ENCODE measurements around the gene SLC22A23.

The SLC22A23 gene

GRCh38 chr6:3453413-3454272, 3.2 kb downstream of the SLC22A23 start:
- no peak overlapping the region for H4K8ac ChIP-seq (ENCODE audit: low read depth, low read length)
- no peak overlapping the region for H3K4me2 ChIP-seq (ENCODE audit: low read length)
- no peak overlapping the region for H3K9ac ChIP-seq (ENCODE audit: low read length)
- no CpG with 5 or more reads among the region's 5 CpGs for WGBS (ENCODE audit: extremely low coverage, insufficient coverage, low lambda C conversion rate)
- H3K79me2 ChIP-seq (ENCODE audit: control insufficient read depth, insufficient read depth, low read length): peaks cover 8% of the 10 kb centered on the region
- H3K4ac ChIP-seq (ENCODE audit: low read depth, low read length): no peak overlapping the region
- H3K27me3 ChIP-seq (ENCODE audit: insufficient read depth, low read length, poor library complexity): no peaks in the 10 kb centered on the region
- H2BK120ac ChIP-seq (ENCODE audit: low read depth, low read length): no peak overlapping the region
- no peak overlapping the region for H3K23ac ChIP-seq (ENCODE audit: low read length)
- H3K18ac ChIP-seq (ENCODE audit: low read length): no peak overlapping the region
- DNase-seq: no peak
- no peak overlapping the region for H4K5ac ChIP-seq (ENCODE audit: low read length)
- no peak overlapping the region for H3K27ac ChIP-seq (ENCODE audit: low read depth, low read length)
- H3K79me1 ChIP-seq (ENCODE audit: low read length): no peaks in the 10 kb centered on the region
- no peak overlapping the region for H2AK5ac ChIP-seq (ENCODE audit: low read length)
- H3K4me1 ChIP-seq (ENCODE audit: control insufficient read depth, low read depth, low read length): peaks cover 4% of the 10 kb centered on the region
- H2BK15ac ChIP-seq (replicated peaks; ENCODE audit: low read depth): no peak overlapping the region
- H3K4me3 ChIP-seq (ENCODE audit: low read length): no peak overlapping the region
- H3K56ac ChIP-seq (ENCODE audit: low read length): no peak overlapping the region
- no peak overlapping the region for H2BK5ac ChIP-seq (ENCODE audit: low read length)
- H3K36me3 ChIP-seq (ENCODE audit: control insufficient read depth, insufficient read depth, low read length): no peaks in the 10 kb centered on the region

GRCh38 chr6:3451498-3451897, 5.4 kb downstream of the SLC22A23 start:
- no peak overlapping the region for H3K4me2 ChIP-seq (ENCODE audit: low read length)
- no peak overlapping the region for H2BK5ac ChIP-seq (ENCODE audit: low read length)
- no peak overlapping the region for H3K56ac ChIP-seq (ENCODE audit: low read length)

GRCh38 chr6:3450888-3451287, 6.0 kb downstream of the SLC22A23 start:
- Histone ChIP-seq H3K56ac (ENCODE audit: low read length) (no peak overlapping the region), H3K4me1 (ENCODE audit: control insufficient read depth, low read depth, low read length) (peaks cover 3% of the 10 kb centered on the region), H3K79me2 (ENCODE audit: control insufficient read depth, insufficient read depth, low read length) (peaks cover 8% of the 10 kb centered on the region), H2BK15ac (replicated peaks; ENCODE audit: low read depth) (no peak overlapping the region), H3K79me1 (ENCODE audit: low read length) (no peaks in the 10 kb centered on the region), H2BK5ac (ENCODE audit: low read length) (no peak overlapping the region), H2AK5ac (ENCODE audit: low read length) (no peak overlapping the region), H3K4ac (ENCODE audit: low read depth, low read length) (no peak overlapping the region), H3K4me2 (ENCODE audit: low read length) (no peak overlapping the region), H3K9ac (ENCODE audit: low read length) (no peak overlapping the region), H3K36me3 (ENCODE audit: control insufficient read depth, insufficient read depth, low read length) (no peaks in the 10 kb centered on the region), H3K4me3 (ENCODE audit: low read length) (no peak overlapping the region), H3K23ac (ENCODE audit: low read length) (no peak overlapping the region), H3K27me3 (ENCODE audit: insufficient read depth, low read length, poor library complexity) (no peaks in the 10 kb centered on the region), H2BK120ac (ENCODE audit: low read depth, low read length) (no peak overlapping the region), H4K8ac (ENCODE audit: low read depth, low read length) (no peak overlapping the region), H4K5ac (ENCODE audit: low read length) (no peak overlapping the region), H3K18ac (ENCODE audit: low read length) (no peak overlapping the region), H3K27ac (ENCODE audit: low read depth, low read length) (no peak overlapping the region)
- no CpG with 5 or more reads among the region's 5 CpGs for WGBS (ENCODE audit: extremely low coverage, insufficient coverage, low lambda C conversion rate)
- DNase-seq: no peak

More at GRCh38 chr6:3451498-3451897, 5.4 kb downstream of the SLC22A23 start:
- Histone ChIP-seq H3K4ac (ENCODE audit: low read depth, low read length) (no peak overlapping the region), H3K27me3 (ENCODE audit: insufficient read depth, low read length, poor library complexity) (no peaks in the 10 kb centered on the region), H3K18ac (ENCODE audit: low read length) (no peak overlapping the region), H2AK5ac (ENCODE audit: low read length) (no peak overlapping the region), H2BK15ac (replicated peaks; ENCODE audit: low read depth) (no peak overlapping the region), H3K27ac (ENCODE audit: low read depth, low read length) (no peak overlapping the region), H3K4me3 (ENCODE audit: low read length) (no peak overlapping the region), H4K5ac (ENCODE audit: low read length) (no peak overlapping the region), H4K8ac (ENCODE audit: low read depth, low read length) (no peak overlapping the region), H3K4me1 (ENCODE audit: control insufficient read depth, low read depth, low read length) (peaks cover 3% of the 10 kb centered on the region), H3K79me1 (ENCODE audit: low read length) (no peaks in the 10 kb centered on the region), H3K23ac (ENCODE audit: low read length) (no peak overlapping the region), H3K79me2 (ENCODE audit: control insufficient read depth, insufficient read depth, low read length) (peaks cover 8% of the 10 kb centered on the region), H2BK120ac (ENCODE audit: low read depth, low read length) (no peak overlapping the region), H3K9ac (ENCODE audit: low read length) (no peak overlapping the region), H3K36me3 (ENCODE audit: control insufficient read depth, insufficient read depth, low read length) (no peaks in the 10 kb centered on the region)
- peak; percentile 52 for DNase-seq
- WGBS (ENCODE audit: extremely low coverage, insufficient coverage, low lambda C conversion rate): no CpG with 5 or more reads among the region's 6 CpGs

GRCh38 chr6:3449750-3450305, 7.0 kb downstream of the SLC22A23 start:
- H3K4me3 ChIP-seq (ENCODE audit: low read length): no peak overlapping the region
- no peak overlapping the region for H2BK120ac ChIP-seq (ENCODE audit: low read depth, low read length)
- no peak for DNase-seq
- WGBS (ENCODE audit: extremely low coverage, insufficient coverage, low lambda C conversion rate): no CpG with 5 or more reads among the region's 5 CpGs
- H4K8ac ChIP-seq (ENCODE audit: low read depth, low read length): no peak overlapping the region
- no peak overlapping the region for H3K56ac ChIP-seq (ENCODE audit: low read length)
- peaks cover 2% of the 10 kb centered on the region for H3K79me2 ChIP-seq (ENCODE audit: control insufficient read depth, insufficient read depth, low read length)
- no peak overlapping the region for H3K4me2 ChIP-seq (ENCODE audit: low read length)
- H3K4me1 ChIP-seq (ENCODE audit: control insufficient read depth, low read depth, low read length): no peaks in the 10 kb centered on the region
- no peak overlapping the region for H2BK15ac ChIP-seq (replicated peaks; ENCODE audit: low read depth)
- no peak overlapping the region for H3K27ac ChIP-seq (ENCODE audit: low read depth, low read length)
- H3K4ac ChIP-seq (ENCODE audit: low read depth, low read length): no peak overlapping the region
- no peaks in the 10 kb centered on the region for H3K79me1 ChIP-seq (ENCODE audit: low read length)
- no peak overlapping the region for H3K9ac ChIP-seq (ENCODE audit: low read length)
- H2BK5ac ChIP-seq (ENCODE audit: low read length): no peak overlapping the region
- H3K23ac ChIP-seq (ENCODE audit: low read length): no peak overlapping the region
- H3K36me3 ChIP-seq (ENCODE audit: control insufficient read depth, insufficient read depth, low read length): no peaks in the 10 kb centered on the region
- H3K18ac ChIP-seq (ENCODE audit: low read length): no peak overlapping the region
- H2AK5ac ChIP-seq (ENCODE audit: low read length): no peak overlapping the region
- no peaks in the 10 kb centered on the region for H3K27me3 ChIP-seq (ENCODE audit: insufficient read depth, low read length, poor library complexity)
- no peak overlapping the region for H4K5ac ChIP-seq (ENCODE audit: low read length)

- H4K8ac ChIP-seq (ENCODE audit: low read depth, low read length): no peak overlapping the region
Observed at GRCh38 chr6:3449321-3449720, 7.5 kb downstream of the SLC22A23 start.

More at GRCh38 chr6:3449321-3449720, 7.5 kb downstream of the SLC22A23 start:
- H3K18ac ChIP-seq (ENCODE audit: low read length): no peak overlapping the region
- no peak overlapping the region for H3K23ac ChIP-seq (ENCODE audit: low read length)
- no peak overlapping the region for H2AK5ac ChIP-seq (ENCODE audit: low read length)
- H2BK15ac ChIP-seq (replicated peaks; ENCODE audit: low read depth): no peak overlapping the region
- no peak overlapping the region for H4K5ac ChIP-seq (ENCODE audit: low read length)
- no peak for DNase-seq
- 100% methylated on average over 2 of the region's 2 CpGs for WGBS (ENCODE audit: extremely low coverage, insufficient coverage, low lambda C conversion rate)
- H3K27ac ChIP-seq (ENCODE audit: low read depth, low read length): no peak overlapping the region
- no peak overlapping the region for H3K9ac ChIP-seq (ENCODE audit: low read length)
- H3K79me1 ChIP-seq (ENCODE audit: low read length): no peaks in the 10 kb centered on the region
- no peaks in the 10 kb centered on the region for H3K36me3 ChIP-seq (ENCODE audit: control insufficient read depth, insufficient read depth, low read length)
- no peak overlapping the region for H2BK5ac ChIP-seq (ENCODE audit: low read length)
- no peak overlapping the region for H2BK120ac ChIP-seq (ENCODE audit: low read depth, low read length)
- no peak overlapping the region for H3K4ac ChIP-seq (ENCODE audit: low read depth, low read length)
- no peaks in the 10 kb centered on the region for H3K4me1 ChIP-seq (ENCODE audit: control insufficient read depth, low read depth, low read length)
- H3K79me2 ChIP-seq (ENCODE audit: control insufficient read depth, insufficient read depth, low read length): peaks cover 2% of the 10 kb centered on the region
- no peak overlapping the region for H3K4me2 ChIP-seq (ENCODE audit: low read length)
- H3K4me3 ChIP-seq (ENCODE audit: low read length): no peak overlapping the region
- H3K27me3 ChIP-seq (ENCODE audit: insufficient read depth, low read length, poor library complexity): no peaks in the 10 kb centered on the region
- no peak overlapping the region for H3K56ac ChIP-seq (ENCODE audit: low read length)
